ENCODE data around the gene PP2D1.

DNA sequence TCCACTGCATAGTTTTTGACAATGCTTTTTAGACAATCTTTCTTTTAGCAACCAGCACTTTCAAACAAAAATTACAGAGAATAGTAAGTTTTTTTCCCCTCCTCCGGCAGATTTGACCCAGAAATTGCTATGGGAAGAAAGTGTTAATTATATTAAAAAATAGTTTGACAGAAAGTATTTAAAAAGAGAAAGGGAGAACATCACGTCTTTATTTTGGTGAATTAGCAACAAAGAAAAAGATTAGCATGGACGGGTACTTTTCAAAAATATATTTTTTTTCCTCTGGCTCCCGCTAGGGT, 27.4 kb upstream of the PP2D1 start:
- TF ChIP-seq, protein P1, sequence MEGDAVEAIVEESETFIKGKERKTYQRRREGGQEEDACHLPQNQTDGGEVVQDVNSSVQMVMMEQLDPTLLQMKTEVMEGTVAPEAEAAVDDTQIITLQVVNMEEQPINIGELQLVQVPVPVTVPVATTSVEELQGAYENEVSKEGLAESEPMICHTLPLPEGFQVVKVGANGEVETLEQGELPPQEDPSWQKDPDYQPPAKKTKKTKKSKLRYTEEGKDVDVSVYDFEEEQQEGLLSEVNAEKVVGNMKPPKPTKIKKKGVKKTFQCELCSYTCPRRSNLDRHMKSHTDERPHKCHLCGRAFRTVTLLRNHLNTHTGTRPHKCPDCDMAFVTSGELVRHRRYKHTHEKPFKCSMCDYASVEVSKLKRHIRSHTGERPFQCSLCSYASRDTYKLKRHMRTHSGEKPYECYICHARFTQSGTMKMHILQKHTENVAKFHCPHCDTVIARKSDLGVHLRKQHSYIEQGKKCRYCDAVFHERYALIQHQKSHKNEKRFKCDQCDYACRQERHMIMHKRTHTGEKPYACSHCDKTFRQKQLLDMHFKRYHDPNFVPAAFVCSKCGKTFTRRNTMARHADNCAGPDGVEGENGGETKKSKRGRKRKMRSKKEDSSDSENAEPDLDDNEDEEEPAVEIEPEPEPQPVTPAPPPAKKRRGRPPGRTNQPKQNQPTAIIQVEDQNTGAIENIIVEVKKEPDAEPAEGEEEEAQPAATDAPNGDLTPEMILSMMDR (IDR thresholded peaks at IDR 0.05), result no peak
- TF ChIP-seq POLR2AphosphoS5 (IDR thresholded peaks at IDR 0.05; ENCODE audit: low read depth, low read length) (no peak), TCF7L2 (IDR thresholded peaks at IDR 0.05; ENCODE audit: low read depth, low read length) (no peak), REST (IDR thresholded peaks at IDR 0.05; ENCODE audit: insufficient read depth in 1 of 2, low read depth in 2 of 2, low read length in 1 of 2) (no peak)
